Mammary microvascular endothelial cell (primary cell): Measurements from ENCODE around the gene WDR4. TPM values are rescaled to one million over a fixed set of nuclear protein-coding genes. Genes with fewer than 3 reads are reported as not detected.

Experiments
- total RNA-seq: library from RNA; depleted of rRNA; stranded (reverse); fragments of >200 nt; gene quantifications from 2 replicates; pipeline ENCODE4 v1.2.3, GENCODE V29; 2015

The WDR4 gene, protein sequence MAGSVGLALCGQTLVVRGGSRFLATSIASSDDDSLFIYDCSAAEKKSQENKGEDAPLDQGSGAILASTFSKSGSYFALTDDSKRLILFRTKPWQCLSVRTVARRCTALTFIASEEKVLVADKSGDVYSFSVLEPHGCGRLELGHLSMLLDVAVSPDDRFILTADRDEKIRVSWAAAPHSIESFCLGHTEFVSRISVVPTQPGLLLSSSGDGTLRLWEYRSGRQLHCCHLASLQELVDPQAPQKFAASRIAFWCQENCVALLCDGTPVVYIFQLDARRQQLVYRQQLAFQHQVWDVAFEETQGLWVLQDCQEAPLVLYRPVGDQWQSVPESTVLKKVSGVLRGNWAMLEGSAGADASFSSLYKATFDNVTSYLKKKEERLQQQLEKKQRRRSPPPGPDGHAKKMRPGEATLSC
- total RNA-seq: 14.5 and 15.5 TPM in 2 replicates

DNA sequence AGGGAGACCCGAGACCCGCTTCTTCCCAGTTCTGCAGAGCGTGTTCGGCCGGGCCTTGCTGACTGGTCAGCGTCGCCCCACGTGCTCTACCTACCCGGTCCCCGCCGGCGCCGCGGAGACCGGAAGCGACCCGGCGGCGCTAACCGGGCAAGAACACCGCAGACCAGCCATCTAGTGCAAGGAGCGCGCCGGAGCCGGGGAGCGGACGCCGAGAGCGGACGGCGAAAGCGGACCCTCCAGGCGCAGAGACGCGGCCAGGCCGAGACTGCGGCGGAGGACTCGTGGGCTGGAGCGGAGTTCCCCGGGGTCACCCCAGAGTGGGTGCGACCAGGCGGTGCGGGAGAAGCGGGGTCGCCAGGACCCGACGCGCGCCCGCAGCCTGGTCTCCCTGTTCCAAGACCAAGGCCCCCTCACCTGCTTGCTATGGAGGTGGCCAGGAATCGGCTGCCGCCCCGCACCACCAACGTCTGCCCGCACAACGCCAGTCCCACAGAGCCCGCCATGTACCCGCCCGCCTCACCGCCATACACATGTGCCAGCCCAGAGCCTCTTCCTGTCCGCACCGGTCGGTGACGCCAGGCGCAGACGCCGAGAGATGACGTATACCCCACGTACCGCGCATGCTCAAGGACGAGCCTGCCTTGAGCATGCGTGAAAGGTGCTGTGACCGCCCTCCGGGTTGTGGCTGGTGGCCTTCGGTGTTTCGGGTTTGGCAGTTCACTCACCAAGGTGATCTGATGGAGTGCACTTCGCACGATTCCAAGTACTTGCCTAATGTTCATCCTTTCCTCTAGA is at the start of gene WDR4:
Gene WDR4, minus strand, starts transcription at position 547 of the 795 bp plus-strand sequence. Its CDS starts 44 bp downstream, at position 503.

DNA sequence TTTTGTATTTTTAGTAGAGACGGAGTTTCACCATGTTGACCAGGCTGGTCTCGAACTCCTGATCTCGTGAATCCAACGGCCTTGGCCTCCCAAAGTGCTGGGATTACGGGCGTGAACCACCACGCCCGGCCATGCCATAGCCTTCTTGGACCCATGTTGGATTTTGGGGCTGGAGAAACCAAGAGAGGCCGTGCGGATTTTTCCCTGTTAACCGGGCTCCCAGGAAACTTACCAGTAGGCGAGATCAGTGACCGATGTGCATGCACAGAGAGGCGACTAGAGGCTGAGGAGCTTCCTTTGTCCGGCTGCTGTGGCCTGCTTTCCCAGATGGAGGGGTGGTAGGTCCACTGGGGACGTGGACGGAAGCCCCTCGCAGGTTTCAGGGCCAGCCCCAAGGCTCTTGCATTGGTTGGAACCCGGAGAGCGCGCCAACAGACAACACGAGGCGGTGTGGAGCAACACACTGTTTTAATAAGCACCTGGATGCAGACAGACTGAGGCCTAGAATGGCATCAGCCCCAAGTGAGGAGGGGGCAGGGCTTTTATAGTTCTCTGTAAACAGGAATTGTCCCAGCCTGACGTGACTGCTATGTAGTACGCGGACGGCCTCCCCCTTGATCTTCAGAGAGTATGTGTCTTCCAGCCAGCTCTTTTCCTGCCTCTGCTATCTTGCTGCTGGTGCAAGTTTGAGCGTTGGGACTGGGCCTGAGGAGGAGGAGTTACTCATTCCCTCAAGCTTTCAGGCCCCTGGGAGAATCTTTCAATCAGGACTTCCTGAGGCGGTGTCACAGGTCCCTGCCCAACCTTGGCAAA is 46.0 kb upstream of the WDR4 start, which contains the start of gene ERVH48-1:
Gene ERVH48-1, minus strand, starts transcription at position 517 of the 813 bp plus-strand sequence. CDS start 6,624 bp downstream, outside the sequence.

DNA sequence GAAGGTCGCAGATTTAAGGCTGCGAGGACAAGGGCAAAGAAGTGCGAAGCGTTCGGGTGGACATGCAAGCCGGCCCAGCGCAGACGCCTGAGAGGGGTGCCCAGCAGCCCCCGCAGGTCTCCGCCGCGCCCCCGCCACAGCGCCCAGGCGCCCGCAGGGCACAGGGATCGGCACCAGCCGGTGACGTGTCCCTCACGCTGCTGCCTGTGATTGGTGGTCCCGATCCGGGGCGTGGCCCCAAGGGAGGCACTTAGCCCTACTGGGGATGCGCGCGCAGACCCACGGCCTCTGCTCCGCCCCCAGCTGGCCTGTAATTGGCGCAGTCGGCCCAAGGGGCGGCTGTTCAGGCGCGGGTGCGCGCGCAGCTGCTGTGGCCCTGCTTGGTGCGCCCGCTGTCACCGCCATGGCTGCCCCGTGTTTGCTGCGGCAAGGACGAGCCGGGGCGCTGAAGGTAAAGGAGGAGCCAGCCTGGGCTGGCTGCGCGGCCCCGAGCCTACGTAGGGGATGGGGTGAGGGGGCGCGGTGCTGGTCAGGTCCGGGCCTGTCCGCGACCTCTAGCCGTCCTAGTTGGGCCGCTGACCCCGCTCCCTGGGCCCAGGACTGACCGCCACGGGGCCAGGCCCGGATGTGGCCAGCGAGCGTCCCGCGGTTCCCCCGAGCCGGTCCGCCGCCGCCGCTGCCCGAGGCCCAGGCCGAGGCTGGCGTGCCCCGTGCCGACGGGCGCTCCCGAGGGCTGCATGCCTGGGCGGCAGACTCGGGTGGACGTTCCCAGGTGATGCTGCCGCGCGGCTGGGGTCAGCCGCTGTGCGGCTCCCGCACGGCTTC is 13.8 kb upstream of the WDR4 start, which contains the start of gene NDUFV3:
Gene NDUFV3, plus strand, starts transcription at position 379 of the 825 bp plus-strand sequence. Its CDS starts 25 bp downstream, at position 404.

Other genes starting within 250 kb of the WDR4 start
- gene PDE9A, start 225.9 kb downstream of the WDR4 start, total RNA-seq: 0.15 and 0.53 TPM in 2 replicates
- gene NDUFV3, start 13.8 kb upstream of the WDR4 start, total RNA-seq: 28.2 and 33.8 TPM in 2 replicates
- gene ERVH48-1, start 46.1 kb upstream of the WDR4 start, total RNA-seq: not detected in 2 replicates
- gene PKNOX1, start 95.0 kb upstream of the WDR4 start, total RNA-seq: 7.6 and 12.9 TPM in 2 replicates
- gene CBS, start 196.3 kb upstream of the WDR4 start, total RNA-seq: 9.8 and 13.1 TPM in 2 replicates
- gene U2AF1, start 228.0 kb upstream of the WDR4 start, total RNA-seq: 31.4 and 38.0 TPM in 2 replicates